HepG2 (cell line): ENCODE measurements around the gene KRT1. TPM values are rescaled to one million over a fixed set of nuclear protein-coding genes. Genes with fewer than 3 reads are reported as not detected.

Experiments used
- ATAC-seq: fragments of 200-7000 bp; cut with Tn5 transposase; 3 replicates; pipeline ENCODE4 v1.9.1; 2020; ENCODE audit warnings: mild to moderate bottlenecking, moderate library complexity
- BruUV-seq: library from RNA; stranded (reverse); fragments of 400-500 nt; replicated peaks from 2 replicates; lab custom pipeline; 2021; lab: Mats Ljungman, UMichigan
- CTCF ChIA-PET: fragments of 300-600 bp; formaldehyde crosslinking; extraction: SDS; loops from one replicate; lab custom pipeline; 2021; ENCODE audit warnings: low total read pairs, inconsistent platforms, low intra/inter-chr PET ratio; lab: Yijun Ruan, JAX
- POLR2A ChIA-PET: fragments of 350-600 bp; sonication (Branson Sonifier 250); formaldehyde crosslinking; loops from one replicate; lab custom pipeline; 2020; ENCODE audit warnings: antibody characterized with exemption, inconsistent platforms; lab: Yijun Ruan, JAX
- DNase-seq: peaks from one replicate; pipeline ENCODE4 v3.0.0-alpha.2; 2015; ENCODE audit warnings: low spot score
- FAIRE-seq: peaks from 3 replicates; lab custom pipeline; 2011; peaks lifted over from hg19 to GRCh38; lab: Jason Lieb, UNC
- H2AFZ ChIP-seq: one replicate; pipeline ENCODE4 v1.6.1; 2011; ENCODE audit warnings: low read length, inconsistent platforms
- H3K27ac ChIP-seq: fragments of 300-600 bp; 3 replicates; pipeline ENCODE4 v1.8.0; 2011; ENCODE audit warnings: mixed run types, mild to moderate bottlenecking, mixed read lengths, low read length, inconsistent platforms; ENCODE audit not compliant: insufficient read depth; ENCODE audit errors: extremely low read length
- H3K27me3 ChIP-seq, 2 experiments: fragments of 200-600 bp in 1 of 2; 2 replicates in 1 of 2; 3 replicates in 1 of 2; pipeline versions ENCODE4 v1.6.0 to v1.8.0; 2011; ENCODE audit warnings: low read length in 2 of 2, mild to moderate bottlenecking in 2 of 2, moderate library complexity in 2 of 2, inconsistent platforms in 1 of 2; ENCODE audit not compliant: insufficient read depth in 2 of 2, control insufficient read depth in 1 of 2
- H3K36me3 ChIP-seq, 2 experiments: fragments of 200-600 bp in 1 of 2; replicated peaks in 1 of 2; 2 replicates in 1 of 2; 3 replicates in 1 of 2; pipeline versions ENCODE4 v1.5.1 to v1.8.0; 2011; ENCODE audit warnings: low read length in 2 of 2, inconsistent platforms in 1 of 2; ENCODE audit not compliant: insufficient read depth in 2 of 2, control insufficient read depth in 1 of 2
- H3K4me1 ChIP-seq: 2 replicates; pipeline ENCODE4 v1.5.1; 2012; ENCODE audit warnings: low read length, inconsistent platforms; ENCODE audit not compliant: insufficient read depth
- H3K4me2 ChIP-seq: 2 replicates; pipeline ENCODE4 v1.6.0; 2011; ENCODE audit warnings: low read depth, low read length, inconsistent platforms
- H3K4me3 ChIP-seq, 3 experiments: fragments of 200-600 bp in 1 of 3; sonication (generic), shearing (Covaris generic) in 1 of 3; replicated peaks in 1 of 3; 2 replicates each; pipeline ENCODE4 v1.5.1; 2011 to 2016; ENCODE audit warnings: low read length in 3 of 3, inconsistent platforms in 2 of 3, low read depth in 2 of 3, mild to moderate bottlenecking in 2 of 3, control low read depth in 1 of 3, mixed read lengths in 1 of 3; ENCODE audit not compliant: insufficient read depth in 1 of 3
- H3K79me2 ChIP-seq: one replicate; pipeline ENCODE4 v1.6.1; 2011; ENCODE audit warnings: low read length, inconsistent platforms; ENCODE audit not compliant: insufficient read depth
- H3K9ac ChIP-seq: 2 replicates; pipeline ENCODE4 v1.6.0; 2011; ENCODE audit warnings: mild to moderate bottlenecking, low read depth, low read length, inconsistent platforms; ENCODE audit not compliant: insufficient read depth
- H3K9me3 ChIP-seq: 2 replicates; pipeline ENCODE4 v1.5.1; 2012; ENCODE audit warnings: mild to moderate bottlenecking, low read length
- H4K20me1 ChIP-seq: 2 replicates; pipeline ENCODE4 v1.6.0; 2011; ENCODE audit warnings: inconsistent platforms, mild to moderate bottlenecking, low read length, moderate library complexity; ENCODE audit not compliant: insufficient read depth
- ARNT ChIP-seq: fragments of 450-650 bp; IDR thresholded peaks from 2 replicates; pipeline ENCODE4 v1.6.1; 2017
- CENPX ChIP-seq: sonication (generic); formaldehyde crosslinking; IDR thresholded peaks from 2 replicates; pipeline ENCODE4 v1.9.0; 2021; ENCODE audit warnings: mild to moderate bottlenecking, missing genetic modification reagents, moderate library complexity
- FOXM1 ChIP-seq: sonication (generic); formaldehyde crosslinking; IDR thresholded peaks from 2 replicates; pipeline ENCODE4 v1.5.0; 2020; ENCODE audit warnings: missing genetic modification reagents
- MED1 ChIP-seq: sonication (generic); formaldehyde crosslinking; IDR thresholded peaks from 2 replicates; pipeline ENCODE4 v1.4.0; 2020; ENCODE audit warnings: missing genetic modification reagents
- PRMT3 ChIP-seq: sonication (generic); formaldehyde crosslinking; IDR thresholded peaks from 2 replicates; pipeline ENCODE4 v1.8.1; 2022; ENCODE audit warnings: low read depth, mild to moderate bottlenecking, moderate library complexity, missing genetic modification reagents, borderline replicate concordance
- SAP130 ChIP-seq: IDR thresholded peaks from 2 replicates; pipeline ENCODE4 v1.6.1; 2016; ENCODE audit warnings: low read depth
- SIX1 ChIP-seq: sonication (generic); formaldehyde crosslinking; IDR thresholded peaks from 2 replicates; pipeline ENCODE4 v1.4.0; 2020; ENCODE audit warnings: missing genetic modification reagents, borderline replicate concordance
- SP140L ChIP-seq: sonication (generic); formaldehyde crosslinking; IDR thresholded peaks from 2 replicates; pipeline ENCODE4 v1.4.0; 2020; ENCODE audit warnings: missing genetic modification reagents, borderline replicate concordance
- SPEN ChIP-seq: sonication (generic); formaldehyde crosslinking; IDR thresholded peaks from 2 replicates; pipeline ENCODE4 v1.5.1; 2020; ENCODE audit warnings: low read depth, mild to moderate bottlenecking, missing genetic modification reagents
- TBL1XR1 ChIP-seq: fragments of 150-350 bp; IDR thresholded peaks from 2 replicates; pipeline ENCODE4 v1.6.1; 2014; ENCODE audit warnings: borderline replicate concordance, low read length; ENCODE audit not compliant: partially characterized antibody
- TEAD2 ChIP-seq: sonication (generic); formaldehyde crosslinking; IDR thresholded peaks from 2 replicates; pipeline ENCODE4 v1.9.0; 2021; ENCODE audit warnings: missing genetic modification reagents
- ZNF205 ChIP-seq: IDR thresholded peaks from 2 replicates; pipeline ENCODE4 v1.6.1; 2018; ENCODE audit warnings: missing biosample characterization, missing genetic modification reagents
- ZNF274 ChIP-seq: sonication (generic); formaldehyde crosslinking; IDR thresholded peaks from 2 replicates; pipeline ENCODE4 v1.5.1; 2020; ENCODE audit warnings: mild to moderate bottlenecking, missing genetic modification reagents
- ZNF33A ChIP-seq: sonication (generic); formaldehyde crosslinking; IDR thresholded peaks from 2 replicates; pipeline ENCODE4 v1.5.1; 2020; ENCODE audit warnings: missing genetic modification reagents, mild to moderate bottlenecking, moderate library complexity, borderline replicate concordance
- ZNF567 ChIP-seq: sonication (generic); formaldehyde crosslinking; IDR thresholded peaks from 2 replicates; pipeline ENCODE4 v1.8.1; 2023; ENCODE audit warnings: mild to moderate bottlenecking, missing genetic modification reagents, borderline replicate concordance
- ZNF7 ChIP-seq: IDR thresholded peaks from 2 replicates; pipeline ENCODE4 v1.6.1; 2016; ENCODE audit warnings: missing biosample characterization, missing genetic modification reagents
- ZNF891 ChIP-seq: sonication (generic); formaldehyde crosslinking; IDR thresholded peaks from 2 replicates; pipeline ENCODE4 v1.5.0; 2020; ENCODE audit warnings: mild to moderate bottlenecking, missing genetic modification reagents
- ZSCAN22 ChIP-seq: sonication (generic); formaldehyde crosslinking; IDR thresholded peaks from 2 replicates; pipeline ENCODE4 v1.4.0; 2020; ENCODE audit warnings: mild to moderate bottlenecking, missing genetic modification reagents
- WGBS: methylation state at CpG from one replicate; pipeline ENCODE4 v1.1.6; 2017; ENCODE audit warnings: low lambda C conversion rate; 5-methylcytosine and 5-hydroxymethylcytosine counted together
- in situ Hi-C: cut with HindIII; loops from 2 replicates; pipeline ENCODE4 v1.10.0; 2017; ENCODE audit warnings: low pct_unique_long_range_greater_than_20kb; ENCODE audit not compliant: extremely low pct_ligation_motif_present
- intact Hi-C: fragments of 100-400 bp; cut with micrococcal nuclease; formaldehyde crosslinking; loops from one replicate; pipeline ENCODE4 v1.10.0; 2022; ENCODE audit not compliant: unreplicated experiment
- polyA plus RNA-seq, 8 experiments: library from polyadenylated mRNA; depleted of rRNA in 3 of 8; stranded (reverse) in 7 of 8; unstranded in 1 of 8; fragments of >200 nt; fragmentation: Illumina TruSeq in 4 of 8; extraction: Trizol in 4 of 8; gene quantifications; 2 replicates each; pipeline versions ENCODE4 v1.2.1 to v1.2.3, GENCODE V29; 2011 to 2016; ENCODE audit warnings: low read depth in 4 of 8, missing spikeins in 1 of 8, mixed read lengths in 1 of 8; ENCODE audit not compliant: insufficient read depth in 1 of 8
- total RNA-seq, 5 experiments: library from RNA; depleted of rRNA; stranded (reverse); fragments of >200 nt; fragmentation: Illumina TruSeq; extraction: Trizol; gene quantifications; 2 replicates each; pipeline ENCODE4 v1.2.3, GENCODE V29; 2016; ENCODE audit warnings: low read depth in 1 of 5
- TF ChIP-seq, protein P1 (sequence below): sonication (generic); formaldehyde crosslinking; conservative IDR thresholded peaks from 2 replicates; pipeline ENCODE4 v1.8.0; 2022; ENCODE audit warnings: mild to moderate bottlenecking, moderate library complexity, missing genetic modification reagents

Gene KRT1
- total and polyA plus RNA-seq, 2 of the 13 experiments (the other 11 are each of a cell fraction or from before 2014, with no cell fraction given), result not detected

DNA sequence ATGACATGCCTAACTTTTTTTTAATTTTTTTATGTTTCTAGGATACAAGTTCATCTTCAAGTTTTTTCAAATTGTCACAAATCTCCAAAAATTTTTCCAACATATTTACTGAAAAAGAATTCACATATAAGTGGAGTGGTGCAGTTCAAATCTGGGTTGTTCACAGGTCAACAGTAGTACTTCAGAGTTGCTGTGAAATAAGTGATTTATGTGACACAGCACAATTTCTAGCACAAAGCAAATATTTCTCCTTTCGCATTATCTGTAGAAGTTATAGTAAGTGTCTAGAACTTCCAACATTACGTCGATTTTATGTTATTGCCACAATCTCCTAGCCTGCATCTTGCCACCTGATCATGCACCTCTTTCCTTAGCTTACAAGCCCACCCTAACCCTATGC lies 18.5 kb downstream of the KRT1 start:
- H3K79me2 ChIP-seq, result no peaks in the 10 kb centered on the region
- BruUV-seq, result no TSS peak
- H3K4me2 ChIP-seq, result no peak overlapping the region
- intact Hi-C loops (no loop called here), in situ Hi-C loops (no loop called here)
- ChIA-PET POLR2A (no interaction called here), CTCF (no interaction called here)
- no peak overlapping the region for H3K9ac ChIP-seq
- no peak overlapping the region for H3K4me3 ChIP-seq
- DNase-seq, result no peak
- TF ChIP-seq PRMT3 (CRISPR knock-in tag) (no peak), SAP130 (CRISPR knock-in tag) (no peak), ZNF7 (CRISPR knock-in tag) (no peak), ZNF567 (CRISPR knock-in tag) (no peak), ZSCAN22 (CRISPR knock-in tag) (no peak), CENPX (CRISPR knock-in tag) (no peak), SP140L (CRISPR knock-in tag) (no peak), SIX1 (CRISPR knock-in tag) (no peak)
- no peaks in the 10 kb centered on the region for H4K20me1 ChIP-seq
- H3K4me1 ChIP-seq, result no peaks in the 10 kb centered on the region
- no peak overlapping the region for H3K27ac ChIP-seq
- no peak for ATAC-seq
- H3K9me3 ChIP-seq, result no peaks in the 10 kb centered on the region
- no peak for FAIRE-seq
- peaks cover 3 to 31% of the 10 kb centered on the region in 2 experiments; a peak in 4 of 5 replicates for H3K27me3 ChIP-seq
- no peak overlapping the region for H2AFZ ChIP-seq
- no peaks in the 10 kb centered on the region for H3K36me3 ChIP-seq
- WGBS, result 4% methylated on average over 3 of the region's 3 CpGs

DNA sequence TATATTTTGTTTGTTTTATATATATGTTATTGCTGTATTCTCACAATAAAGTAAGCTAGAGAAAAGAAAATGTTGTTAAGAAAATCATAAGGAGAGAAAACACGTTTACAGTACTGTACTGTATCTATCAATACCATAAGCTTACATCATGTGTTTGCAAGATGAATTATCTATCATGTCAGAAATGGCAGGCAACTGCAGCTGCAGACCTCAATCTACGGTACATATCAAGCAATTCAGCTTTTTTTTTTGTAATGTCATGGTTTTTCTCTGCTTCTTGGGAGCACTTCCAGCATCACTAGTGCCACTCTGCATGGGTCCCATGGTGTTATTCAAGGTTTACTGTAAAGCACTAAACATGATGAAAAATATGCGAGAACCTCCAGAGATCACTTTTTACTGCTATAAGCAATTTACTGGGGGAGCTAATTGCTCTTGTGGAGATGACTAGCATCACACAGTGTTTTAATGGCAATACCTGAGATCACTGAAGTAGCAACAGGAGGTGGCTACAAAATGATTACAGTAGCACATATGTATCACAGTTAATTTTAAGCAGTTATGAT lies 19.2 kb downstream of the KRT1 start:
- no peak for ATAC-seq
- ChIA-PET CTCF (no interaction called here), POLR2A (no interaction called here)
- Histone ChIP-seq H3K9me3 (no peaks in the 10 kb centered on the region), H2AFZ (no peak overlapping the region), H3K4me2 (no peak overlapping the region), H3K4me1 (no peaks in the 10 kb centered on the region), H3K9ac (no peak overlapping the region), H4K20me1 (no peaks in the 10 kb centered on the region), H3K36me3 (no peaks in the 10 kb centered on the region), H3K4me3 (no peak overlapping the region), H3K27me3 (peaks cover 3 to 34% of the 10 kb centered on the region in 2 experiments; a peak in 4 of 5 replicates), H3K27ac (no peak overlapping the region), H3K79me2 (no peaks in the 10 kb centered on the region)
- WGBS, result 17% methylated on average over 3 of the region's 3 CpGs
- in situ Hi-C loops, result no loop called here
- no peak for DNase-seq
- no TSS peak for BruUV-seq
- no peak for FAIRE-seq
- intact Hi-C loops, result no loop called here
- TF ChIP-seq ZNF274 (CRISPR knock-in tag), result no peak
- TF ChIP-seq MED1 (CRISPR knock-in tag), result no peak
- no peak for TF ChIP-seq TEAD2 (CRISPR knock-in tag)
- TF ChIP-seq, protein P1, sequence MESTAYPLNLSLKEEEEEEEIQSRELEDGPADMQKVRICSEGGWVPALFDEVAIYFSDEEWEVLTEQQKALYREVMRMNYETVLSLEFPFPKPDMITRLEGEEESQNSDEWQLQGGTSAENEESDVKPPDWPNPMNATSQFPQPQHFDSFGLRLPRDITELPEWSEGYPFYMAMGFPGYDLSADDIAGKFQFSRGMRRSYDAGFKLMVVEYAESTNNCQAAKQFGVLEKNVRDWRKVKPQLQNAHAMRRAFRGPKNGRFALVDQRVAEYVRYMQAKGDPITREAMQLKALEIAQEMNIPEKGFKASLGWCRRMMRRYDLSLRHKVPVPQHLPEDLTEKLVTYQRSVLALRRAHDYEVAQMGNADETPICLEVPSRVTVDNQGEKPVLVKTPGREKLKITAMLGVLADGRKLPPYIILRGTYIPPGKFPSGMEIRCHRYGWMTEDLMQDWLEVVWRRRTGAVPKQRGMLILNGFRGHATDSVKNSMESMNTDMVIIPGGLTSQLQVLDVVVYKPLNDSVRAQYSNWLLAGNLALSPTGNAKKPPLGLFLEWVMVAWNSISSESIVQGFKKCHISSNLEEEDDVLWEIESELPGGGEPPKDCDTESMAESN (CRISPR knock-in tag), result no peak
- TF ChIP-seq ARNT, result no peak
- TF ChIP-seq ZNF205, result no peak
- no peak for TF ChIP-seq SPEN (CRISPR knock-in tag)
- TF ChIP-seq ZNF33A, result no peak
- TF ChIP-seq TBL1XR1, result no peak
- no peak for TF ChIP-seq FOXM1 (CRISPR knock-in tag)
- TF ChIP-seq ZNF891, result no peak
